Stimulated activated CD8-positive, alpha-beta memory T cell treated with anti-CD3 and anti-CD28 coated beads, Interleukin-12 subunit alpha, Interleukin-12 subunit beta, amount 100 ng/mL, for 4 hours (primary cell): Measurements from ENCODE around the gene FASTK.

Source experiments
- DNase-seq: peaks from one replicate; pipeline ENCODE4 v3.0.0-alpha.2; 2020; ENCODE audit warnings: low read depth

Gene FASTK

DNA sequence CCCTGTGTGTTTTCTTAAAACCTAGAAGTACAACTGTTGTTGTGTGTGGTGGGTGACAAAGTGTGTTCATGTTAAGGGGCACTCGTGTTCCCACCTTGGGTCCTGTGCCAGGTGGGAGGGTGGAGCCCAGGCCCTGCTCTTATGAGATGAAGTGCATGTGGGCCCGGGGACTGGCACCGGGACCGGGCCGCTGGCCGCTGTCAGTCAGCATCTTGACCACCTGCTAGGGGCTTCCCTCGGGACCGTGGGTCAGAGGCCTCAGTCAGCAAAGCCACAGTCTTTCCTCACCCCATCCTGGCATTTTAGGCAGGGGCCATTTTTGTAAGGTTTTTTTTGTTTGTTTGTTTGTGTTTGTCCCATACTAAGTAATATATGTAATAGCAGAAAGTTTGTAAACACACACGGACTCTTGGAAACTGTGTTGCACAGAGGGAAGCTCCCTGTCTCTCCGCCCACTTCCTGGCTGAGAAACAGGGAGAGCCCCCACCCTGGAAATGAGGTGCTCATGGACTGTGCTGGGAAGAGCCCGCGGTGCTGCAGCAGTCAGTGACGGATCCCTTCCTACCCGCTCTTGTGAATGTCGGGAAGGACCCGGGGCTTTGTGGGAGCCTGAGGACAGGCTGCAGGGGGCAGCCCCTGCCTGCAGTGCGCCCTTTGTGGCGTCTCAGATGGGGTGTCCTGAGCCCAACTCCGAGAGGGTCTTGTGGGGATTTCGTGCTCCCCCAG lies 19.0 kb upstream of the FASTK start:
- DNase-seq, result no peak

DNA sequence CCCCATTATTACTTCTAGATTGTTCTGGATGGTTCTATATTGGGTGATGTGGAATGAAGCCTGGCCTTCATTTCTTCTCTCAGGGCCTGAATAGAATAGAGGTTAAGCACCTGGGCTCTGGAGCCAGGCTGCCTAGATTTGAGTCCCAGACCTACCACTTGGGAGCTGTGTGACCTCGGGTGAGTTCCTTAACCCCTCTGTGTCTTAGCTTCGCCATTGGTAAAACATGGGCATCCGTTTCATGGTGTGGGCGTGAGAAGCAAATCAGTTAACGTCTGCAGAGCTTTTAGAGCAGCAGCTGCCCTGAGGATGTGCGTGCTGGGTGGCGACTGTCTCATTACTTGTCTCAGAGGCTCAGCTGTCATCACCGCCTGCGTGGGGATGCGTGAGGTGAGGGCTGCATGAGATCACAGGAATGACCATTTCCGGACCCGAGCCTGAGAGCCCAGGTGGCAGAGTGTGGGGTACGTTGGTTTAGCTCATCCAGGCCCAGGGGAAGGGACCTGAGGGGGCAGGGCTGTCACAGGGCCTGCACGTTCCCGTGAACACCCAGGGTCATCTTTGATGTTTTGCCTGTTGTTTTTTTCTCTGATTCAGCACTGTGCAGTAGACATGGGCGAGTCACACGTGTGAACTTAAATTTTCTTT lies 15.3 kb upstream of the FASTK start:
- no peak for DNase-seq

GRCh38 chr7:151095123-151095797 lies 14.7 kb upstream of the FASTK start:
- DNase-seq, result no peak

DNA sequence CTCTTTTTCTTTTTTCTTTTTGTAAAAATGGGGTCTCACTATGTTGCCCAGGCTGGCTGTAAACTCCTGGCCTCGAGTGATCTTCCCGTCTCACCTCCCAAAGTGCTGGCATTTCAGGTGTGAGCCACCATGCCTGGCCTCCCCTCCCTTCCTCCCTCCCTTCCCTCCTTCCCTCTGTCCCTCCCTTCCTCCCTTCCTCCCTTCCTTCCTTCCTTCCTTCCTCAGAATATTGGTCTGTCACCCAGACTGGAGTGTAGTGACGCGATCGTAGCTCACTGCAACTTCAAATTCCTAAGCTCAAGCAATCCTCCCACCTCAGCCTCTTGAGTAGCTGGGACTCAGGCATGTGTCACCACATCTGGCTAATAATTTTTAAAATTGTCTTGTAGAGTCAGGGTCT lies 14.1 kb upstream of the FASTK start:
- no peak for DNase-seq

GRCh38 chr7:151093748-151094147 lies 13.1 kb upstream of the FASTK start:
- DNase-seq, result no peak

GRCh38 chr7:151091988-151092387 lies 11.4 kb upstream of the FASTK start:
- DNase-seq, result no peak

DNA sequence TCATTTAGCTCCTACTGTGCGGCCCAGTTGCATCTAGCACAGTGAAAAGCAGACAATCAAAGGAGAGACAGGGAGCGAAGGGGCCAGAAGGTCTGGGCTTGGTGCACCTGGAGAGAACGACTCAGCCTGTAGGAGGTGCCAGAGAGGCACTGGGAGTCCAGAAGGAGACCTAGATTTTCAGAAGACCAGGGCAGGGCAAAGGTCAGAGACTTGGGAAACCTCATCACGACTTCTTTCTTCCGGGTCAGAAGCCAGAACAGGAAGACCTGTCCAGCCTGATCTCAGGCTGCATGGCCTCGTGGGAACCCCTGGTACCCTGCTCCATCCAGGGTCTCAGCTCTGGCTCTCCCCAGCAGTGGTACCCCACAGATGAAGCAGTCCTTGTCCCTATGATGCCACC lies 10.8 kb upstream of the FASTK start:
- DNase-seq, result no peak

DNA sequence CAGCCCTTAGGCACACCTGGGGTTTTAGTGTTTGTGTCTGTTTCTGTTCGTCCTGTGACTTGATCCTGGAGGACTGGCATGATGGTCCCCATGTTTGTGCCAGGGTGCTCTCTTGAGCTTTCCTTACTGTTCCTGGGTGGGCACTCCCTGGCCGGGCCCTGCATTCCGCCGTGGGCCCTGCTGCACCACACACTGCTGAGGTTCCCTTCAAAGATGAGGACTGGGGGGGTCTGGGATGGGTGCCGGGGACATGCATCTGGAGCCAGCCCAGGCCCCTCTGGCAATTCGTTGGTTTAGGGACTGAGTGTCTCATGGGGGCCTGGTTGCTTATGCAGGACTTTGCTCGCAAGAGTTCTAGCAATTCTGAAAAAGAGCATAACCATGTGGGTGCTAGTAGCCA lies 10.4 kb upstream of the FASTK start:
- no peak for DNase-seq

- DNase-seq, result no peak
Observed at GRCh38 chr7:151089893-151090730, 9.5 kb upstream of the FASTK start.

DNA sequence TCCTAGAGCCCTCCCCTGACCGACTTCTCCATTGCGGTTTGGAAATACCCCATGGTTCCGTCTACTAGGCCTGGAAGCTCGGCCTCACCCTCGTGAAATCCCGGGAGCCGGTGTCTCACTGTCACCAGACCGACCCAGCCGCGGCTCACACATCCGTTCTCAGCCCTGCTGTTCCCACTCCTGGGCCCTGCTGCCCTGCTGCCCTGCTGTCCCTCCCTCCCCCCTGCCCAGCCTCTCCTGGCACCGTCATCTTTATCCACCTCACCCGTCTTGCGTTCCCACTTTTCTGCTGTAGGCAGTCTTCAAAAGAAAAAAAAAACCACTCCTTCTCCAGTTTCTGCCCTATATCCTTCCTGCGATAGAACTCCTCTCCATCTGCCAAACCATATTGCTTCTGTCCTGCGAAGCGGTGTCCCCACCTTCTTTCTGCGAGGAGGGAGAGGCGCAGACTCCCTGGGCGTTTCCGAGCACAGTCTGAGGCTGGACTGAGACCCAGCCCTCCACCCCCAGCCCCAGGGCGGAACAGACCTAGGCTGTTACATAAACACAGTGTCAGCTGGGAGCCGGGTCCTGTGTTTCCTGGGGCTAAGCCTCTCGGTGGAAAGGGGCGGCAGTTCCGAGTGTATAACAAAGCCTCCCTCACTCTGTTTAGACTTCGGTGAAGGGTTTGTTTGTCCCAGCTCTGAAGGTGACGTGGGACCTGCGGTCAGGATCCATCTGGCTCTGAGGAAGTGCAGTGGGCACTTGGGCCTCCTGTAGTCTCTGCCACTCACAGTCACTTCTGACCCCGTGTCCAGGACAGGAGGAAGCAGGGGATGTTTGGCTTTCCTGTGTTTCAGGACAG lies 8.5 kb upstream of the FASTK start:
- no peak for DNase-seq

DNA sequence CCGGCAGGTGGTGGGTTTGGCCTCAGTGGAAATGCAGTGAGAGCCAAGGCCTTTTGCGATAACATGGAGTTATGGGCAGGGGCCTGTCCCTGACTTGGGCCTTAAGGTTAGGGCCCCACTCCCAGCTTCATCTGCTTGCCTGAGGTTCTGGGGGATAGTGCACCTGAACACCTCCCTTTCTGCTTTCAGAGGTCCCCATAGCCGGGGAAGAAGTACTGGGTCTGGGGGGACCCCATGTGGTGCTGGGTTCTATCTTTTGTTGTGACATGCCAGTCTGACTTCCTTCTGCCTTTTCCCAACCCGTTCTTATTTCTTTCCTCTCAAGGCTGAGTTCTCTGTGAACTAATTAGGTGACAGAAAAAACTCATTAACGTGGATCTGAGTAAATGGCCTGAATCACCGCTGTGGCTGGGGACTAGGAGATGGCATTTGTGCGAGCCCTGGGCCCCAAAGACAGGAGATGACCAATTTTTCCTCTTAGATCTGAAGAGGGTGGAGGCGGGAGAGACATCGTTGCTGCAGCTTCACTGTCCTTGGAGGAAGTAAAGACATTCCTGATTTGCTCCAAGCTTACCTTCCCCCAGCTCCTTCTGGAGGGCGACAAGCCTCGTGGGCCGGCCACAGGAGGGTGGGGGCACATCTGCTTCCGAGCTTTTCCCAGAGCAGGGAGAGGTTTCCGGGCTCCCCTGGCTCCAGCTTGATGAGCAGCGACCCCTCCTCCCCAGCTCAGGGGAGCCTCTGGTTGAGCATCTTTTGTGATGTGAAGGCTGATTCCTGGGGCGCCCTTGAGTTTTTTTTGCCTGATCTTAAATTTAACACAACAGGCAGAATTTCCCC lies 7.6 kb upstream of the FASTK start:
- DNase-seq, result no peak

DNA sequence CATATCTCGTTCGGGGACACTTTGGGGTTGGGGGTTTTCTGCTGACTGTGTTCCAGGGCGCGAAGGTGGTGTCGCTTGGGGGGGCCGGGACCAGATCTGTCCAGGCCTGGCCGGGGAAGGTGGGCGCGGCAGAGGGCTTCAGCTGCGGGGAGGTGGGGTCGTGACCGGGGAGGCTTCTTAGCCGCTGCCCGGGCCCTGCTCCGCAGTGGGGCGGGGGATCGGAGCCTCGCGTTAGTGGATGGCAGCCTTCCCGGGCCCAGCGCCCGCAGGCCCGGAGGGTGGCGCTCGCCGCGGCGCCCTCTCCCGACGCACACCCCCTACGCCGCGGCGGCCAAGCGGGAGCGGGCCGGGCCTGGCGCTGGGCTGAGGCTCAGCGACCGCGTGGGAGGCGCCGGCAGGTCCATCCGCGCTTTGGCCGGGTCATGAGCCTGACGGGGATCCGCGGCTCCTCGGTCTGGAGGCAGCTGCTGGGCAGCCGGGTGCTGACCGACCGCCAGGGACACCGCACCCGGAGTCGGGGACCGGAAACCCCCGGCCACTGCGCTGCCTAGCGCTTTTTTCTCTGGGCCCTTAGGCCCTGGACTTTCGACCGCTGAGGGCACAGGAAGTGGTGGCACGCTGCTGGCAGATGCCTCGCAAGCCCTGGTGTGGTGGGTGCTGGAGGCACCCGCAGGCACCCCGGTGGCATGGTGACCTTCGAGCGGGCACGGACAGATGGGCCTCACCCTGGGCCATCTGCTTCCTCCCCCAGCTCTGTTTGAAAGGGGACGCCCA lies 6.8 kb upstream of the FASTK start:
- DNase-seq, result no peak

- DNase-seq, result no peak
Observed at GRCh38 chr7:151086802-151087244, 6.2 kb upstream of the FASTK start.

- peak; percentile 52 for DNase-seq
Observed at GRCh38 chr7:151085691-151086620, 5.3 kb upstream of the FASTK start, which contains the start of gene AGAP3. AGAP3 (plus strand) TSS chr7:151086475; CDS start chr7:151086742, 267 bp downstream.

GRCh38 chr7:151085329-151085690 lies 4.7 kb upstream of the FASTK start:
- DNase-seq, result no peak

DNA sequence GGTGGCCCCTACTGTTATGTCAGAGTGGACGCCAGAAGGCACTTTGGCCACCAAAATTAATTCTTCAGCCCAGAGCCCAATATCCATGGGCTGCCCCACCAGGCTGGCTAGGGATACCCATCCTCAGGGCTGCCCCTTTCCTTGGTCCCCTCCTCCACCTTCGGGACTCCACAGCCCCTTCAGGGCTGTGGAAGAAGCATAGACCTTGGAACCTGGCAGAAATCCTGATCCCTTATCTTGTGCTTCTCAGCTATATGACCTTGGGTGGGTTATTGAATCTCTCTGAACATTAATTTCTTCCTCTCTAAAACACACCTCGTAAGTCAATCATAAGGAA lies 3.2 kb upstream of the FASTK start:
- no peak for DNase-seq

DNA sequence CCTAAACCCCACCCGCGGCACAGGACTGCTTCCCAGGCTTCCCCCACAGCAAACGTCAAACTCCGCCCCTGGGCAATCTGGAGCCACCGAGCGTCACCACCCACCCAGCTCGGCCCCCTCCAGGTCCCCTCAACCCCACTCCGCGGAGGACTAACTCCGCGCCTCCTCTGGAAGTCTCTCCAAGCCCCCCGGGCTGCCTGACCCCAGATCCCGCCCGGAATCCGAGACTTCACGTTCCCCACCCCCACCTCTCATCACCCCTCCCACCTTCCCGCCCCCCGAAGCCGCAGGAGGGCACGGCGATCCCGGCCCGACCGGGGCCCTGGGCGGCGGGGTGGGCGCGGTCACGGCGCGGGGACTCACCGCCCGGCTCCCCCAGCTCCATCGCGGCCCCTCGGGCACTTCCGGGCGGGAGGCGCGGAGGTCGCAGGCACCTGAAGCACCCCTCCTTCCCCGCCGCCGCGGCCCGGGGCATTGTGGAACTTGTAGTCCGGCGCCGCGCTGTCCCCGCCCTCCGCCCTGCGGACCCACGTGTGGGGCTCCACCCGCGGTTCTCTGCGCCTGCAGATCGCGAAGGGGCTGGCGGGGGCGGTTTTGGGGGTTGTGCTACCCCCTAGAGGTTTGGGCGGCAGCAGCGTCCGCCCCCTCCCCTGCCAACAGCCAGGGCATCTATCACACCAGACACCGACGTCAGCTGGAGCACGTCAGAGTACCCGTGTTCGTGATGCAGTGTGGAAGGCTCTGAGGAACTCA lies 2.6 kb upstream of the FASTK start, which contains the start of gene TMUB1:
Gene TMUB1, minus strand, starts transcription at position 423 of the 753 bp plus-strand sequence. CDS start 930 bp downstream, outside the sequence.
- DNase-seq, result peak; percentile 77
